GM23338 (cell line): ENCODE data around the gene BRD3. TPM values are rescaled to one million over a fixed set of nuclear protein-coding genes. Genes with fewer than 3 reads are reported as not detected.

Source experiments
- ATAC-seq: fragments of 200-7000 bp; cut with Tn5 transposase; 3 replicates; pipeline ENCODE4 v1.9.1; 2020
- DNase-seq: peaks from one replicate; pipeline ENCODE4 v3.0.0-alpha.2; 2015; ENCODE audit warnings: low spot score
- H2AFZ ChIP-seq: fragments of 200-600 bp; sonication (generic); 2 replicates; pipeline ENCODE4 v1.8.0; 2016; ENCODE audit warnings: antibody characterized with exemption, mild to moderate bottlenecking, moderate library complexity
- H3F3A ChIP-seq: fragments of 200-600 bp; sonication (generic); replicated peaks from 2 replicates; pipeline ENCODE4 v1.8.0; 2017; ENCODE audit warnings: antibody characterized with exemption, mixed run types, low read depth
- H3K27ac ChIP-seq: fragments of 200-600 bp; sonication (generic); 2 replicates; pipeline ENCODE4 v1.6.1; 2016; ENCODE audit warnings: low read depth
- H3K27me3 ChIP-seq: fragments of 200-600 bp; sonication (generic); 2 replicates; pipeline ENCODE4 v1.8.0; 2016; ENCODE audit warnings: mild to moderate bottlenecking, mixed run types, moderate library complexity; ENCODE audit not compliant: insufficient read depth
- H3K36me3 ChIP-seq: fragments of 200-600 bp; sonication (generic); 2 replicates; pipeline ENCODE4 v1.8.0; 2016; ENCODE audit warnings: mild to moderate bottlenecking; ENCODE audit not compliant: insufficient read depth
- H3K4me1 ChIP-seq: fragments of 200-600 bp; sonication (generic); 2 replicates; pipeline ENCODE4 v1.8.0; 2016; ENCODE audit warnings: mild to moderate bottlenecking, moderate library complexity; ENCODE audit not compliant: insufficient read depth
- H3K4me2 ChIP-seq: fragments of 200-600 bp; sonication (generic); 2 replicates; pipeline ENCODE4 v1.7.1; 2017; ENCODE audit warnings: mixed run types
- H3K4me3 ChIP-seq: fragments of 200-600 bp; sonication (generic); 2 replicates; pipeline ENCODE4 v1.6.1; 2016; ENCODE audit warnings: mixed run types
- H3K79me2 ChIP-seq: fragments of 200-600 bp; sonication (generic); replicated peaks from 2 replicates; pipeline ENCODE4 v1.8.0; 2017; ENCODE audit warnings: mild to moderate bottlenecking; ENCODE audit not compliant: insufficient read depth
- H3K9me2 ChIP-seq: fragments of 200-600 bp; sonication (generic); 2 replicates; pipeline ENCODE4 v1.8.0; 2017; ENCODE audit not compliant: insufficient read depth
- H4K20me1 ChIP-seq: fragments of 200-600 bp; sonication (generic); replicated peaks from 2 replicates; pipeline ENCODE4 v1.8.0; 2017; ENCODE audit warnings: mild to moderate bottlenecking; ENCODE audit not compliant: insufficient read depth
- H3K27ac Mint-ChIP-seq: 2 replicates; pipeline ENCODE4 v1.8.0; 2020; ENCODE audit warnings: inconsistent platforms, mild to moderate bottlenecking, moderate library complexity, mixed read lengths
- H3K27me3 Mint-ChIP-seq: 3 replicates; pipeline ENCODE4 v1.8.0; 2022; ENCODE audit warnings: low read depth, mild to moderate bottlenecking, moderate library complexity, mixed read lengths, inconsistent platforms; ENCODE audit not compliant: insufficient read depth, poor library complexity
- H3K36me3 Mint-ChIP-seq: 3 replicates; pipeline ENCODE4 v1.8.0; 2021; ENCODE audit warnings: low read depth, mild to moderate bottlenecking, inconsistent platforms, moderate library complexity, mixed read lengths
- H3K4me1 Mint-ChIP-seq: 3 replicates; pipeline ENCODE4 v1.8.0; 2020; ENCODE audit warnings: mild to moderate bottlenecking, inconsistent platforms, mixed read lengths
- H3K4me3 Mint-ChIP-seq: 3 replicates; pipeline ENCODE4 v1.8.0; 2021; ENCODE audit warnings: moderate library complexity, mild to moderate bottlenecking, inconsistent platforms, mixed read lengths
- H3K9me3 Mint-ChIP-seq: 3 replicates; pipeline ENCODE4 v1.8.0; 2020; ENCODE audit warnings: moderate library complexity, mild to moderate bottlenecking, inconsistent platforms, mixed read lengths
- CREB1 ChIP-seq: fragments of 250-450 bp; sonication (Bioruptor Pico); IDR thresholded peaks from 2 replicates; pipeline ENCODE4 v1.5.0; 2020; ENCODE audit warnings: low read depth, mild to moderate bottlenecking, moderate library complexity
- CTCF ChIP-seq, 2 experiments: fragments of 200-600 bp in 1 of 2; sonication (generic) in 1 of 2; conservative IDR thresholded peaks; 2 replicates each; pipeline versions ENCODE4 v1.5.1 to v1.6.1; 2016 to 2017; ENCODE audit warnings: antibody characterized with exemption in 2 of 2, low read depth in 2 of 2, mild to moderate bottlenecking in 2 of 2, moderate library complexity in 1 of 2
- EZH2 ChIP-seq: fragments of 200-600 bp; sonication (generic); IDR thresholded peaks from one replicate; pipeline ENCODE4 v1.8.0; 2017; ENCODE audit warnings: antibody characterized with exemption, mild to moderate bottlenecking, low read depth; ENCODE audit not compliant: unreplicated experiment
- EZH2phosphoT487 ChIP-seq: fragments of 200-600 bp; sonication (generic); IDR thresholded peaks from one replicate; pipeline ENCODE4 v1.8.1; 2018; ENCODE audit warnings: antibody characterized with exemption; ENCODE audit not compliant: unreplicated experiment
- JUNB ChIP-seq: IDR thresholded peaks from one replicate; pipeline ENCODE4 v1.6.1; 2016; ENCODE audit warnings: antibody characterized with exemption; ENCODE audit not compliant: unreplicated experiment
- NANOG ChIP-seq: IDR thresholded peaks from 2 replicates; pipeline ENCODE4 v1.6.1; 2016; ENCODE audit warnings: antibody characterized with exemption, borderline replicate concordance
- POLR2AphosphoS5 ChIP-seq: IDR thresholded peaks from 2 replicates; pipeline ENCODE4 v1.6.1; 2016; ENCODE audit warnings: antibody characterized with exemption, low read depth
- REST ChIP-seq: IDR thresholded peaks from one replicate; pipeline ENCODE4 v1.6.1; 2018; ENCODE audit warnings: antibody characterized with exemption; ENCODE audit not compliant: unreplicated experiment
- STAT1 ChIP-seq: IDR thresholded peaks from one replicate; pipeline ENCODE4 v1.6.1; 2016; ENCODE audit warnings: antibody characterized with exemption; ENCODE audit not compliant: unreplicated experiment
- ZNF114 ChIP-seq: fragments of 250-450 bp; sonication (Bioruptor Pico); IDR thresholded peaks from 2 replicates; pipeline ENCODE4 v1.5.0; 2020; ENCODE audit warnings: mild to moderate bottlenecking, moderate library complexity
- polyA plus RNA-seq: library from polyadenylated mRNA; unstranded; fragments of >200 nt; fragmentation: Nextera tagmentation; extraction: Ambion mirVana; gene quantifications from 2 replicates; pipeline ENCODE4 v1.2.1, GENCODE V29; 2016
- total RNA-seq: library from RNA; depleted of rRNA; stranded (reverse); fragments of >200 nt; shearing (Covaris generic); gene quantifications from 2 replicates; pipeline ENCODE4 v1.2.3, GENCODE V29; 2014

Gene BRD3
- total and polyA plus RNA-seq, 2 experiments from 2014 or later: 46.0 to 88.0 TPM

- H4K20me1 ChIP-seq: peaks cover 10% of the 10 kb centered on the region
- H3K9me3 Mint-ChIP-seq: no peaks in the 10 kb centered on the region
- H3K79me2 ChIP-seq: peaks cover 6% of the 10 kb centered on the region; the same call in 1 of the 2 replicates
- H3F3A ChIP-seq: no peaks in the 10 kb centered on the region
- H3K4me2 ChIP-seq: no peak overlapping the region
- H3K4me3 Mint-ChIP-seq: no peak overlapping the region
- H3K36me3 ChIP-seq: peaks cover 21% of the 10 kb centered on the region
- H3K27ac ChIP-seq: no peak overlapping the region
- no peak for TF ChIP-seq REST
- H3K4me3 ChIP-seq: no peak overlapping the region
- no peaks in the 10 kb centered on the region for H3K4me1 ChIP-seq
- ATAC-seq (no peak), DNase-seq (no peak)
- H3K27me3 ChIP-seq: no peaks in the 10 kb centered on the region
- H3K9me2 ChIP-seq: no peaks in the 10 kb centered on the region
- H3K36me3 Mint-ChIP-seq: peaks cover 73% of the 10 kb centered on the region
- no peak overlapping the region for H3K27ac Mint-ChIP-seq
- H2AFZ ChIP-seq: no peak overlapping the region
- no peaks in the 10 kb centered on the region for H3K4me1 Mint-ChIP-seq
- H3K27me3 Mint-ChIP-seq: peaks cover 7% of the 10 kb centered on the region
These were observed 26.2 kb downstream of the BRD3 start for GRCh38 chr9:134041649-134041962.

- H3K27ac Mint-ChIP-seq: no peak overlapping the region
- H3K9me3 Mint-ChIP-seq: no peaks in the 10 kb centered on the region
- H3K27me3 Mint-ChIP-seq: peaks cover 8% of the 10 kb centered on the region
- Histone ChIP-seq H3K79me2 (peaks cover 6% of the 10 kb centered on the region; the same call in 1 of the 2 replicates), H4K20me1 (peaks cover 10% of the 10 kb centered on the region), H3K4me2 (no peak overlapping the region), H3K9me2 (no peaks in the 10 kb centered on the region), H3K27me3 (no peaks in the 10 kb centered on the region), H3K27ac (no peak overlapping the region), H3K4me1 (no peaks in the 10 kb centered on the region), H3F3A (0 out of 2 replicates have a peak, but pooled peaks cover 2% of the 10 kb centered on the region), H3K36me3 (peaks cover 25% of the 10 kb centered on the region), H3K4me3 (no peak overlapping the region), H2AFZ (no peak overlapping the region)
- DNase-seq (no peak), ATAC-seq (no peak)
- H3K4me1 Mint-ChIP-seq: no peaks in the 10 kb centered on the region
- no peak overlapping the region for H3K4me3 Mint-ChIP-seq
- H3K36me3 Mint-ChIP-seq: peaks cover 74% of the 10 kb centered on the region
- no peak for TF ChIP-seq POLR2AphosphoS5
- TF ChIP-seq EZH2: no peak
- TF ChIP-seq ZNF114 (CRISPR knock-in tag): no peak
- TF ChIP-seq NANOG: no peak
- no peak for TF ChIP-seq STAT1
These were observed 26.8 kb downstream of the BRD3 start for GRCh38 chr9:134040781-134041648.

- Mint-ChIP-seq H3K4me3 (no peak overlapping the region), H3K36me3 (peaks cover 73% of the 10 kb centered on the region), H3K27ac (no peak overlapping the region), H3K9me3 (no peaks in the 10 kb centered on the region), H3K27me3 (peaks cover 11% of the 10 kb centered on the region), H3K4me1 (no peaks in the 10 kb centered on the region)
- 0 out of 2 replicates have a peak, but pooled peaks cover 3% of the 10 kb centered on the region for H3F3A ChIP-seq
- peaks cover 6% of the 10 kb centered on the region; the same call in 1 of the 2 replicates for H3K79me2 ChIP-seq
- peaks cover 10% of the 10 kb centered on the region for H4K20me1 ChIP-seq
- peaks cover 25% of the 10 kb centered on the region for H3K36me3 ChIP-seq
- ATAC-seq: no peak
- no peak overlapping the region for H3K4me3 ChIP-seq
- H3K4me2 ChIP-seq: no peak overlapping the region
- no peak overlapping the region for H3K27ac ChIP-seq
- no peak overlapping the region for H2AFZ ChIP-seq
- no peaks in the 10 kb centered on the region for H3K4me1 ChIP-seq
- no peaks in the 10 kb centered on the region for H3K27me3 ChIP-seq
- H3K9me2 ChIP-seq: no peaks in the 10 kb centered on the region
- no peak for DNase-seq
- no peak for TF ChIP-seq REST
- TF ChIP-seq JUNB: no peak
- TF ChIP-seq STAT1: no peak
- no peak for TF ChIP-seq EZH2phosphoT487
- no peak for TF ChIP-seq CREB1 (CRISPR knock-in tag)
- no peak for TF ChIP-seq CTCF (conservative IDR thresholded peaks at IDR 0.05; ENCODE audit: low read depth in 2 of 2)
These were observed 27.7 kb downstream of the BRD3 start for GRCh38 chr9:134040176-134040565.
